Measurements from ENCODE around the gene KRT76. TPM values are rescaled to one million over a fixed set of nuclear protein-coding genes. Genes with fewer than 3 reads are reported as not detected.

KRT76 gene
- total and polyA plus RNA-seq, 2 experiments from 2014 or later, result not detected

DNA sequence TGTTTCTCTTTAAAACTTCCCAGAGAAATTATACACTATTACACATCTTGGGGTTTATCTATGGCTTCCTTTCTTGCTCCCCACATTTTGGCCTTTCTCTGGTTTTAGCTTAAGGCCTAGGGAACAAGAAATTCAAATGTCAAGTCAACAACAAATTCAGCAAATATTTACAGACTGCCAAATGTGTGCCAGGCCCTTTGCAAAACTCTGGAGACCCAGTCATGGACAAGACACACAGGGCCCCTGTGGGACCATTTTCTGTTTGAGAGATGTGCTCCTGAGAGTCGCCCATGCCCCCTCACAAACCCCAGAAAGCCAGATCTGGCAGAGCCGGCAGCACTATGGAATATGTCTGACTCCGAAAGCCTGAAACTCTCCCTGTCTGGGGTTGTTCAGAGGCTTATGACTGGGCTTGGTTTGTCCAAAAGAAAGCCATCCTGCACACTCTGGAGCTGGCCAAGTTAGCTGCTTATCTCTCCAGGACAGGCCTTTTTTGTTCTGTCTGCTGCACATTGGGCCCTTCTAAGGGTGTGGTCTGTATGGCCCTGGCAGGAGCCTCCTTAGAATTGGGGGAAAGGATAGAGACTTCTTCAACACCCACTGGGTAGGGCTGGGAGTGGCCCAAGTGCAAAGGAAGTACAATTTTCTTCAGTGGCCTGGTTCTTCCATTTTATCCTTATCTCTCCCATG lies 19.8 kb upstream of the KRT76 start (continued):
- TF ChIP-seq, protein P1, sequence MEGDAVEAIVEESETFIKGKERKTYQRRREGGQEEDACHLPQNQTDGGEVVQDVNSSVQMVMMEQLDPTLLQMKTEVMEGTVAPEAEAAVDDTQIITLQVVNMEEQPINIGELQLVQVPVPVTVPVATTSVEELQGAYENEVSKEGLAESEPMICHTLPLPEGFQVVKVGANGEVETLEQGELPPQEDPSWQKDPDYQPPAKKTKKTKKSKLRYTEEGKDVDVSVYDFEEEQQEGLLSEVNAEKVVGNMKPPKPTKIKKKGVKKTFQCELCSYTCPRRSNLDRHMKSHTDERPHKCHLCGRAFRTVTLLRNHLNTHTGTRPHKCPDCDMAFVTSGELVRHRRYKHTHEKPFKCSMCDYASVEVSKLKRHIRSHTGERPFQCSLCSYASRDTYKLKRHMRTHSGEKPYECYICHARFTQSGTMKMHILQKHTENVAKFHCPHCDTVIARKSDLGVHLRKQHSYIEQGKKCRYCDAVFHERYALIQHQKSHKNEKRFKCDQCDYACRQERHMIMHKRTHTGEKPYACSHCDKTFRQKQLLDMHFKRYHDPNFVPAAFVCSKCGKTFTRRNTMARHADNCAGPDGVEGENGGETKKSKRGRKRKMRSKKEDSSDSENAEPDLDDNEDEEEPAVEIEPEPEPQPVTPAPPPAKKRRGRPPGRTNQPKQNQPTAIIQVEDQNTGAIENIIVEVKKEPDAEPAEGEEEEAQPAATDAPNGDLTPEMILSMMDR (conservative IDR thresholded peaks at IDR 0.05; ENCODE audit: low read depth in 2 of 2), result no peak
- no peak for TF ChIP-seq ZNF114 (CRISPR knock-in tag; IDR thresholded peaks at IDR 0.05)

DNA sequence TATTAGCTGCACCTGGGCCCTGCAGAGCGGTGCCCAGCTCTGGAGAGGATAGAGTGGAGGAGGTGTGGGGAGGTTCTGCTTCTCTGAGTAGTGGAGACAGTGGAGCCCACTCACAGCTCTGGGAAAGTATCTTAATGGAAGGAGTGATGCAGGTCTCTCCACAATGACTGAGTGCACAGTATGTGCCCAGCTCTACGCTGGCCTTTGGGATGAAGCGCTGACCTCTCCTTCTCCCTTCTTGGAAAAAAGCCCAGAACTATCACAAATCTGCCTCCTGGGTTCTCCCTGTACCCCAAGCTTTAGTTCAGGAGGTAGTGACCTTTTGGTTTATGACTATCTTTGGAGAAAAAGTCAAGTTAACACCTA lies 19.3 kb upstream of the KRT76 start:
- Histone ChIP-seq H3K4me2 (no peak overlapping the region), H2AFZ (no peak overlapping the region), H3K27ac (ENCODE audit: low read depth) (no peak overlapping the region), H3K79me2 (replicated peaks; ENCODE audit: insufficient read depth) (no peaks in the 10 kb centered on the region), H3K36me3 (ENCODE audit: insufficient read depth) (no peaks in the 10 kb centered on the region), H4K20me1 (replicated peaks; ENCODE audit: insufficient read depth) (no peaks in the 10 kb centered on the region), H3K27me3 (ENCODE audit: insufficient read depth) (no peaks in the 10 kb centered on the region), H3F3A (replicated peaks; ENCODE audit: low read depth) (no peaks in the 10 kb centered on the region), H3K4me3 (no peak overlapping the region), H3K9me2 (ENCODE audit: insufficient read depth) (peaks cover 7% of the 10 kb centered on the region), H3K4me1 (ENCODE audit: insufficient read depth) (peaks cover 23% of the 10 kb centered on the region)
- Mint-ChIP-seq H3K9me3 (no peaks in the 10 kb centered on the region), H3K4me3 (no peak overlapping the region), H3K4me1 (peaks cover 21% of the 10 kb centered on the region), H3K36me3 (ENCODE audit: low read depth) (no peaks in the 10 kb centered on the region), H3K27me3 (ENCODE audit: insufficient read depth, low read depth, poor library complexity) (peaks cover 13% of the 10 kb centered on the region), H3K27ac (no peak overlapping the region)
- DNase-seq (ENCODE audit: low spot score) (no peak), ATAC-seq (no peak)
- no peak for TF ChIP-seq CREB1 (CRISPR knock-in tag; IDR thresholded peaks at IDR 0.05; ENCODE audit: low read depth)
- no peak for TF ChIP-seq REST (IDR thresholded peaks at IDR 0.05; ENCODE audit: unreplicated experiment)
- no peak for TF ChIP-seq NANOG (IDR thresholded peaks at IDR 0.05; ENCODE audit: borderline replicate concordance)
- no peak for TF ChIP-seq EZH2 (IDR thresholded peaks at IDR 0.05; ENCODE audit: low read depth, unreplicated experiment)
- TF ChIP-seq, protein P2, sequence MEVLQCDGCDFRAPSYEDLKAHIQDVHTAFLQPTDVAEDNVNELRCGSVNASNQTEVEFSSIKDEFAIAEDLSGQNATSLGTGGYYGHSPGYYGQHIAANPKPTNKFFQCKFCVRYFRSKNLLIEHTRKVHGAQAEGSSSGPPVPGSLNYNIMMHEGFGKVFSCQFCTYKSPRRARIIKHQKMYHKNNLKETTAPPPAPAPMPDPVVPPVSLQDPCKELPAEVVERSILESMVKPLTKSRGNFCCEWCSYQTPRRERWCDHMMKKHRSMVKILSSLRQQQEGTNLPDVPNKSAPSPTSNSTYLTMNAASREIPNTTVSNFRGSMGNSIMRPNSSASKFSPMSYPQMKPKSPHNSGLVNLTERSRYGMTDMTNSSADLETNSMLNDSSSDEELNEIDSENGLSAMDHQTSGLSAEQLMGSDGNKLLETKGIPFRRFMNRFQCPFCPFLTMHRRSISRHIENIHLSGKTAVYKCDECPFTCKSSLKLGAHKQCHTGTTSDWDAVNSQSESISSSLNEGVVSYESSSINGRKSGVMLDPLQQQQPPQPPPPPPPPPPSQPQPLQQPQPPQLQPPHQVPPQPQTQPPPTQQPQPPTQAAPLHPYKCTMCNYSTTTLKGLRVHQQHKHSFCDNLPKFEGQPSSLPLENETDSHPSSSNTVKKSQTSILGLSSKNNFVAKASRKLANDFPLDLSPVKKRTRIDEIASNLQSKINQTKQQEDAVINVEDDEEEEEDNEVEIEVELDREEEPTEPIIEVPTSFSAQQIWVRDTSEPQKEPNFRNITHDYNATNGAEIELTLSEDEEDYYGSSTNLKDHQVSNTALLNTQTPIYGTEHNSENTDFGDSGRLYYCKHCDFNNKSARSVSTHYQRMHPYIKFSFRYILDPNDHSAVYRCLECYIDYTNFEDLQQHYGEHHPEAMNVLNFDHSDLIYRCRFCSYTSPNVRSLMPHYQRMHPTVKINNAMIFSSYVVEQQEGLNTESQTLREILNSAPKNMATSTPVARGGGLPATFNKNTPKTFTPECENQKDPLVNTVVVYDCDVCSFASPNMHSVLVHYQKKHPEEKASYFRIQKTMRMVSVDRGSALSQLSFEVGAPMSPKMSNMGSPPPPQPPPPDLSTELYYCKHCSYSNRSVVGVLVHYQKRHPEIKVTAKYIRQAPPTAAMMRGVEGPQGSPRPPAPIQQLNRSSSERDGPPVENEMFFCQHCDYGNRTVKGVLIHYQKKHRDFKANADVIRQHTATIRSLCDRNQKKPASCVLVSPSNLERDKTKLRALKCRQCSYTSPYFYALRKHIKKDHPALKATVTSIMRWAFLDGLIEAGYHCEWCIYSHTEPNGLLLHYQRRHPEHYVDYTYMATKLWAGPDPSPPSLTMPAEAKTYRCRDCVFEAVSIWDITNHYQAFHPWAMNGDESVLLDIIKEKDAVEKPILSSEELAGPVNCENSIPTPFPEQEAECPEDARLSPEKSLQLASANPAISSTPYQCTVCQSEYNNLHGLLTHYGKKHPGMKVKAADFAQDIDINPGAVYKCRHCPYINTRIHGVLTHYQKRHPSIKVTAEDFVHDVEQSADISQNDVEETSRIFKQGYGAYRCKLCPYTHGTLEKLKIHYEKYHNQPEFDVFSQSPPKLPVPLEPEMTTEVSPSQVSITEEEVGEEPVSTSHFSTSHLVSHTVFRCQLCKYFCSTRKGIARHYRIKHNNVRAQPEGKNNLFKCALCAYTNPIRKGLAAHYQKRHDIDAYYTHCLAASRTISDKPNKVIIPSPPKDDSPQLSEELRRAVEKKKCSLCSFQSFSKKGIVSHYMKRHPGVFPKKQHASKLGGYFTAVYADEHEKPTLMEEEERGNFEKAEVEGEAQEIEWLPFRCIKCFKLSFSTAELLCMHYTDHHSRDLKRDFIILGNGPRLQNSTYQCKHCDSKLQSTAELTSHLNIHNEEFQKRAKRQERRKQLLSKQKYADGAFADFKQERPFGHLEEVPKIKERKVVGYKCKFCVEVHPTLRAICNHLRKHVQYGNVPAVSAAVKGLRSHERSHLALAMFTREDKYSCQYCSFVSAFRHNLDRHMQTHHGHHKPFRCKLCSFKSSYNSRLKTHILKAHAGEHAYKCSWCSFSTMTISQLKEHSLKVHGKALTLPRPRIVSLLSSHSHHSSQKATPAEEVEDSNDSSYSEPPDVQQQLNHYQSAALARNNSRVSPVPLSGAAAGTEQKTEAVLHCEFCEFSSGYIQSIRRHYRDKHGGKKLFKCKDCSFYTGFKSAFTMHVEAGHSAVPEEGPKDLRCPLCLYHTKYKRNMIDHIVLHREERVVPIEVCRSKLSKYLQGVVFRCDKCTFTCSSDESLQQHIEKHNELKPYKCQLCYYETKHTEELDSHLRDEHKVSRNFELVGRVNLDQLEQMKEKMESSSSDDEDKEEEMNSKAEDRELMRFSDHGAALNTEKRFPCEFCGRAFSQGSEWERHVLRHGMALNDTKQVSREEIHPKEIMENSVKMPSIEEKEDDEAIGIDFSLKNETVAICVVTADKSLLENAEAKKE (CRISPR knock-in tag; IDR thresholded peaks at IDR 0.05), result no peak
- TF ChIP-seq, protein P1 (conservative IDR thresholded peaks at IDR 0.05; ENCODE audit: low read depth in 2 of 2), result no peak
- TF ChIP-seq JUNB (IDR thresholded peaks at IDR 0.05; ENCODE audit: unreplicated experiment), result no peak
- no peak for TF ChIP-seq ETS1 (IDR thresholded peaks at IDR 0.05)
- no peak for TF ChIP-seq ZNF114 (CRISPR knock-in tag; IDR thresholded peaks at IDR 0.05)

Measured in GM23338 (cell line).